ENCODE results near the gene ASTE1. TPM values are rescaled to one million over a fixed set of nuclear protein-coding genes. Genes with fewer than 3 reads are reported as not detected.
A peak's percentile ranks its signal among the peaks of the same experiment; 100 is the strongest.

ASTE1 gene
- total RNA-seq, 1 experiment from 2014 or later = 2.4 TPM

GRCh38 chr3:130967281-130967680, 59.3 kb downstream of the ASTE1 start:
- no peaks in the 10 kb centered on the region for H3K79me2 ChIP-seq (ENCODE audit: insufficient read depth, low read length)
- intact Hi-C loops (cut with micrococcal nuclease) = no loop called here
- H2AFZ ChIP-seq (ENCODE audit: low read depth, low read length, poor library complexity, severe bottlenecking) = no peak overlapping the region
- RAD21 ChIA-PET (ENCODE audit: low non-redundant PET in 1 of 2, low total read pairs in 2 of 2, uncharacterized antibody in 2 of 2, unreplicated experiment in 2 of 2) = no interaction called here
- no TSS peak for BruUV-seq (replicated peaks)
- ATAC-seq (no peak), DNase-seq (ENCODE audit: low read depth, low spot score) (no peak)
- no peak overlapping the region for H3K4me3 ChIP-seq (replicated peaks in 1 of 2; ENCODE audit: low read depth in 1 of 2, low read length in 2 of 2)
- H3K36me3 ChIP-seq (ENCODE audit: control insufficient read depth in 1 of 2, insufficient read depth in 2 of 2, low read length in 2 of 2) = peaks cover 2 to 6% of the 10 kb centered on the region in 2 experiments; a peak in 3 of 4 replicates
- H3K9me3 ChIP-seq (ENCODE audit: control insufficient read depth in 1 of 2, insufficient read depth in 1 of 2, low read depth in 1 of 2, low read length in 2 of 2) = no peaks in the 10 kb centered on the region
- H3K27me3 ChIP-seq (ENCODE audit: insufficient read depth, low read length) = no peaks in the 10 kb centered on the region
- TF ChIP-seq ZFX (IDR thresholded peaks at IDR 0.05) = no peak
- no peaks in the 10 kb centered on the region for H3K9me2 ChIP-seq (ENCODE audit: insufficient read depth)
- no peak overlapping the region for H3K27ac ChIP-seq (ENCODE audit: low read depth, low read length)
- H3K4me2 ChIP-seq (ENCODE audit: low read length) = no peak overlapping the region
- no peak overlapping the region for H3K9ac ChIP-seq (ENCODE audit: low read length)
- no peaks in the 10 kb centered on the region for H4K20me1 ChIP-seq (ENCODE audit: insufficient read depth)
- peaks cover 0 to 14% of the 10 kb centered on the region in 2 experiments; a peak in 2 of 4 replicates for H3K4me1 ChIP-seq (ENCODE audit: control insufficient read depth in 1 of 2, insufficient read depth in 2 of 2, low read length in 2 of 2)
- POLR2A ChIA-PET = no interaction called here
- CTCF ChIA-PET = no interaction called here

- peak; percentile 86 for ATAC-seq
- Histone ChIP-seq H3K27ac (ENCODE audit: low read depth, low read length) (no peak overlapping the region), H3K4me1 (ENCODE audit: control insufficient read depth in 1 of 2, insufficient read depth in 2 of 2, low read length in 2 of 2) (peaks cover 0 to 14% of the 10 kb centered on the region in 2 experiments; a peak in 2 of 4 replicates), H3K79me2 (ENCODE audit: insufficient read depth, low read length) (no peaks in the 10 kb centered on the region), H3K36me3 (ENCODE audit: control insufficient read depth in 1 of 2, insufficient read depth in 2 of 2, low read length in 2 of 2) (peaks cover 4 to 17% of the 10 kb centered on the region in 2 experiments; a peak in 3 of 4 replicates), H3K4me2 (ENCODE audit: low read length) (peak overlapping the region; percentile 12; the same call in 1 of the 2 replicates), H4K20me1 (ENCODE audit: insufficient read depth) (no peaks in the 10 kb centered on the region), H3K9ac (ENCODE audit: low read length) (no peak overlapping the region), H2AFZ (ENCODE audit: low read depth, low read length, poor library complexity, severe bottlenecking) (no peak overlapping the region), H3K9me3 (ENCODE audit: control insufficient read depth in 1 of 2, insufficient read depth in 1 of 2, low read depth in 1 of 2, low read length in 2 of 2) (no peaks in the 10 kb centered on the region), H3K27me3 (ENCODE audit: insufficient read depth, low read length) (no peaks in the 10 kb centered on the region), H3K9me2 (ENCODE audit: insufficient read depth) (no peaks in the 10 kb centered on the region), H3K4me3 (replicated peaks in 1 of 2; ENCODE audit: low read depth in 1 of 2, low read length in 2 of 2) (no peak overlapping the region)
- DNase-seq (ENCODE audit: low read depth, low spot score) = peak; percentile 73
- CTCF ChIA-PET = no interaction called here
- POLR2A ChIA-PET = no interaction called here
- no TSS peak for BruUV-seq (replicated peaks)
- RAD21 ChIA-PET (ENCODE audit: low non-redundant PET in 1 of 2, low total read pairs in 2 of 2, uncharacterized antibody in 2 of 2, unreplicated experiment in 2 of 2) = no interaction called here
- intact Hi-C loops (cut with micrococcal nuclease) = no loop called here
- no peak for TF ChIP-seq POLR2AphosphoS5 (IDR thresholded peaks at IDR 0.05; ENCODE audit: low read depth, low read length)
- TF ChIP-seq SRF (IDR thresholded peaks at IDR 0.05; ENCODE audit: low read depth) = 0 out of 2 replicates have a peak, but pooled peaks have one; percentile 23
- no peak for TF ChIP-seq YY1 (IDR thresholded peaks at IDR 0.05; ENCODE audit: extremely low read depth, insufficient replicate concordance, low read depth, low read length)
- no peak for TF ChIP-seq ELF1 (IDR thresholded peaks at IDR 0.05; ENCODE audit: borderline replicate concordance, low read depth)
- TF ChIP-seq POLR2A (IDR thresholded peaks at IDR 0.05; ENCODE audit: borderline replicate concordance, extremely low read depth, insufficient read depth, insufficient read length) = no peak
- TF ChIP-seq SP1 (IDR thresholded peaks at IDR 0.05; ENCODE audit: low read depth) = peak; percentile 34; the same call in 1 of the 2 replicates
- TF ChIP-seq REST (IDR thresholded peaks at IDR 0.05; ENCODE audit: low read depth) = no peak
- TF ChIP-seq ZNF274 (IDR thresholded peaks at IDR 0.05; ENCODE audit: low read depth, low read length) = no peak
- peak; percentile 66 for TF ChIP-seq JUND (IDR thresholded peaks at IDR 0.05)
- peak; percentile 71 for TF ChIP-seq FOSL1 (IDR thresholded peaks at IDR 0.05; ENCODE audit: low read depth)
- no peak for TF ChIP-seq EZH2phosphoT487 (IDR thresholded peaks at IDR 0.05; ENCODE audit: borderline replicate concordance)
- TF ChIP-seq CTCF (IDR thresholded peaks at IDR 0.05 in 2 of 3, conservative IDR thresholded peaks at IDR 0.05 in 1 of 3; ENCODE audit: borderline replicate concordance in 1 of 3, insufficient read depth in 1 of 3, low read depth in 2 of 3, low read length in 2 of 3) = no peak
- TF ChIP-seq ATF3 (IDR thresholded peaks at IDR 0.05) = no peak
- 0 out of 2 replicates have a peak, but pooled peaks have one; percentile 33 for TF ChIP-seq CBX3 (IDR thresholded peaks at IDR 0.05; ENCODE audit: low read depth)
Measured at GRCh38 chr3:130963878-130964277, 62.7 kb downstream of the ASTE1 start.
